HFFc6 (cell line): Measurements from ENCODE around the gene GNA12. TPM values are rescaled to one million over a fixed set of nuclear protein-coding genes. Genes with fewer than 3 reads are reported as not detected.

ENCODE experiments used
- DNase-seq: peaks from one replicate; pipeline ENCODE4 v3.0.0-alpha.2; 2018
- H3K27ac Mint-ChIP-seq: 2 replicates; pipeline ENCODE4 v1.8.0; 2020; ENCODE audit warnings: mild to moderate bottlenecking, mixed read lengths
- H3K27me3 Mint-ChIP-seq: 2 replicates; pipeline ENCODE4 v1.8.0; 2021; ENCODE audit warnings: mild to moderate bottlenecking, moderate library complexity, mixed read lengths; ENCODE audit not compliant: insufficient read depth
- H3K36me3 Mint-ChIP-seq: 2 replicates; pipeline ENCODE4 v1.8.0; 2021; ENCODE audit warnings: low read depth, mixed read lengths
- H3K4me1 Mint-ChIP-seq: 2 replicates; pipeline ENCODE4 v1.8.0; 2020; ENCODE audit warnings: low read depth, mixed read lengths
- H3K4me3 Mint-ChIP-seq: 2 replicates; pipeline ENCODE4 v1.8.0; 2020; ENCODE audit warnings: mild to moderate bottlenecking, moderate library complexity, mixed read lengths
- H3K9me3 Mint-ChIP-seq: 2 replicates; pipeline ENCODE4 v1.8.0; 2020; ENCODE audit warnings: mild to moderate bottlenecking, mixed read lengths
- total RNA-seq, 6 experiments: library from RNA; stranded (reverse); fragmentation: NEBNext Ultra II Directional; extraction: Animal tissue kit (Norgen Biotek cat#: 25700); gene quantifications; 2 replicates in 1 of 6; 3 replicates in 5 of 6; pipeline ENCODE4 v1.2.3, GENCODE V29; 2021
- TF ChIP-seq, protein P1 (sequence below): fragments of 200-600 bp; sonication (generic); IDR thresholded peaks from 2 replicates; pipeline ENCODE4 v1.5.0; 2021; ENCODE audit warnings: antibody characterized with exemption, mild to moderate bottlenecking

The GNA12 gene
- total RNA-seq, 6 experiments from 2014 or later, result 52.9 to 61.9 (median 57.6) TPM

- H3K27ac Mint-ChIP-seq, result peak overlapping the region; percentile 60
- no peaks in the 10 kb centered on the region for H3K9me3 Mint-ChIP-seq
- peaks cover 3% of the 10 kb centered on the region; the same call in 1 of the 2 replicates for H3K27me3 Mint-ChIP-seq
- TF ChIP-seq, protein P1, sequence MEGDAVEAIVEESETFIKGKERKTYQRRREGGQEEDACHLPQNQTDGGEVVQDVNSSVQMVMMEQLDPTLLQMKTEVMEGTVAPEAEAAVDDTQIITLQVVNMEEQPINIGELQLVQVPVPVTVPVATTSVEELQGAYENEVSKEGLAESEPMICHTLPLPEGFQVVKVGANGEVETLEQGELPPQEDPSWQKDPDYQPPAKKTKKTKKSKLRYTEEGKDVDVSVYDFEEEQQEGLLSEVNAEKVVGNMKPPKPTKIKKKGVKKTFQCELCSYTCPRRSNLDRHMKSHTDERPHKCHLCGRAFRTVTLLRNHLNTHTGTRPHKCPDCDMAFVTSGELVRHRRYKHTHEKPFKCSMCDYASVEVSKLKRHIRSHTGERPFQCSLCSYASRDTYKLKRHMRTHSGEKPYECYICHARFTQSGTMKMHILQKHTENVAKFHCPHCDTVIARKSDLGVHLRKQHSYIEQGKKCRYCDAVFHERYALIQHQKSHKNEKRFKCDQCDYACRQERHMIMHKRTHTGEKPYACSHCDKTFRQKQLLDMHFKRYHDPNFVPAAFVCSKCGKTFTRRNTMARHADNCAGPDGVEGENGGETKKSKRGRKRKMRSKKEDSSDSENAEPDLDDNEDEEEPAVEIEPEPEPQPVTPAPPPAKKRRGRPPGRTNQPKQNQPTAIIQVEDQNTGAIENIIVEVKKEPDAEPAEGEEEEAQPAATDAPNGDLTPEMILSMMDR, result no peak
- no peaks in the 10 kb centered on the region for H3K36me3 Mint-ChIP-seq
- H3K4me1 Mint-ChIP-seq, result peaks cover 36% of the 10 kb centered on the region
- peak; percentile 65 for DNase-seq
- peak overlapping the region; percentile 64 for H3K4me3 Mint-ChIP-seq
Measured at GRCh38 chr7:2689951-2690705, 154.0 kb downstream of the GNA12 start.

DNA sequence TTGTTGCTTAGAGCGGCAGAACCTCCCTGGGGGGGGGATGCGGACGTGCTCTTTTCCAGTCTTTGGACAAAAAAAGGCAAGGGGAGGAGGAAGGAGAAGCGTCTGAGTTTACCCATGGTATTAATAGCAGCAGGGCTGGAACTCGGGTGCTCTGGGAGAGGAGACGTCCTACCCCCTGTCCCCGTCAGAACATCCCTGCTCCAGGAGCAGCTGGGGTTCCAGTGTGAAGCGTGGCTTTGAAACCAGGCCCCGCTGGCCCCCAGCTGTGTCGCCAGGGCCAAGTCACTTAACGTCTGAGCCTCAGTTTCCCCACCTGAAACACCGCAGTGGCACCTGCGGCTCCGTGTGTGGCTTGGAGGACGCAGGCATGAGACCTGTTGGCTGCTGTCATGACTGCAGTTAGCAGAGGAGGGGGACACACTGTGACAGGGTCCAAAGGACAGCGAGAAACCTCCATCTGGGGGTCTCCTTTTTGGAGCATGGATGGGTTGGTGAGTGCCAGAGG lies 154.7 kb downstream of the GNA12 start:
- Mint-ChIP-seq H3K27me3 (peaks cover 3% of the 10 kb centered on the region; the same call in 1 of the 2 replicates), H3K27ac (peak overlapping the region; percentile 60), H3K4me3 (peak overlapping the region; percentile 87), H3K36me3 (no peaks in the 10 kb centered on the region), H3K4me1 (peaks cover 36% of the 10 kb centered on the region), H3K9me3 (no peaks in the 10 kb centered on the region)
- TF ChIP-seq, protein P1, result no peak
- no peak for DNase-seq

GRCh38 chr7:2688409-2689342 lies 155.4 kb downstream of the GNA12 start:
- Mint-ChIP-seq H3K27me3 (peaks cover 3% of the 10 kb centered on the region; the same call in 1 of the 2 replicates), H3K27ac (peak overlapping the region; percentile 60), H3K36me3 (no peaks in the 10 kb centered on the region), H3K4me1 (peaks cover 36% of the 10 kb centered on the region), H3K4me3 (peak overlapping the region; percentile 87), H3K9me3 (no peaks in the 10 kb centered on the region; the same call in 1 of the 2 replicates)
- TF ChIP-seq, protein P1, result no peak
- DNase-seq, result peak; percentile 44

DNA sequence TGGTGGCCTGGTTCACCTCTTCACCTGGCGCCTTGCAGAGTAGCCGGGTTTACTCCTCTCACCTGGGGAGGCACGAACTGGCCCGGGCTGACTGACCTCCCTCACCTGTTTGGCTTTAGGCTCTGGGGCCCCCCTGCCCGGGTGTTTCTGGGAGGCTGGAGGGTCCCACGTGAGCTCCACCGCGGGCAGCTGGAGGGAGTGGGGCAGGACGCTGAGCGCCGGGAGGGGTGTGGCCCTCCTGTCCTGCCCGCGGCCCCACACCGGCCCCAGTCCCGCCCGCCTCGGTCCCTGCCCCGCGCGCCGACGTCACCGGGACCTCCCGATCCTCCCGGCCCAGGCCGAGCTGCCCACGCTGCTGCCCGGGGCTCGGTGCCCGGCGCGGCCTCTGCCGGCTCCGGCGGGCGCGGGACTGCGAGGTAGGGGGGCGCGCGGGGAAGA lies 156.2 kb downstream of the GNA12 start, which contains the start of gene AMZ1:
AMZ1 (plus strand) TSS at position 322 of the 438 bp plus-strand sequence. CDS start 12,250 bp downstream, outside the sequence.
- no peaks in the 10 kb centered on the region for H3K36me3 Mint-ChIP-seq
- peaks cover 36% of the 10 kb centered on the region for H3K4me1 Mint-ChIP-seq
- TF ChIP-seq, protein P1, result no peak
- DNase-seq, result peak; percentile 25
- no peaks in the 10 kb centered on the region; the same call in 1 of the 2 replicates for H3K9me3 Mint-ChIP-seq
- peak within 1 kb of the TSS; percentile 76 for H3K27ac Mint-ChIP-seq
- peak within 1 kb of the TSS; percentile 87 for H3K4me3 Mint-ChIP-seq
- peaks cover 3% of the 10 kb centered on the region; the same call in 1 of the 2 replicates for H3K27me3 Mint-ChIP-seq

DNA sequence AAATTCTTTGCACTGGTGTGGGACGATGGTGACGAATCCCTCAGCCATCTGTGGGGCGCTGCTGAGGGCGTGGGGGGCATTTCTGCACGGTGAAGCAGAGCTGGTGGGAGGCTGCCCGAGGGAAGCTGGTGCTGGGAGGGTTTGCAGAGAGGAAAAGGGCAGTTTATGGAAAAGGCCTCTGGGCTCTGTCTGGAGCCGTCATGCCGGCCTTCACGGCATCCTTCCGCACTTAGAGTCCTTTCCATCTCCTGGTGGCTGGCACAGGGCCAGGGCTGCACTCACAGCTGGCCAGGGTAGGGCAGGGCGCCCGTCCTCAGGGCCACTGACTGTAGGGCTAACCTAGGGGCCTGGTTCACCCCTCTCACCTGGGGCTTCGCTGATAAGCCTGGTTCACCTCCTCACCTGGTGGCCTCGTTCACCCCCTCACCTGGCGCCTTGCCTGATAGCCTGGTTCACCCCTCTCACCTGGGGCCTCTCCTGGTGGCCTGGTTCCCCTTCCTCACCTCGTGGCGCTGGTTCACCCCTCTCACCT lies 156.7 kb downstream of the GNA12 start:
- H3K36me3 Mint-ChIP-seq, result no peaks in the 10 kb centered on the region
- peak overlapping the region; percentile 76 for H3K27ac Mint-ChIP-seq
- peak overlapping the region; percentile 51 for H3K4me3 Mint-ChIP-seq
- TF ChIP-seq, protein P1, result peak; percentile 39; the same call in 1 of the 2 replicates
- no peaks in the 10 kb centered on the region; the same call in 1 of the 2 replicates for H3K9me3 Mint-ChIP-seq
- H3K27me3 Mint-ChIP-seq, result peaks cover 3% of the 10 kb centered on the region
- peaks cover 36% of the 10 kb centered on the region for H3K4me1 Mint-ChIP-seq
- peak; percentile 92 for DNase-seq
